AG09319 (cell line): ENCODE results near the gene DUSP28.
A peak's percentile ranks its signal among the peaks of the same experiment; 100 is the strongest.

Experiments
- DNase-seq: peaks from one replicate; pipeline ENCODE4 v3.0.0-alpha.2; 2010; ENCODE audit warnings: low read depth; ENCODE audit errors: extremely low read depth
- CTCF ChIP-seq: IDR thresholded peaks from 2 replicates; pipeline ENCODE4 v1.5.1; 2011; ENCODE audit warnings: low read depth, mild to moderate bottlenecking, inconsistent platforms, low read length, moderate library complexity

The DUSP28 gene

GRCh38 chr2:240604291-240604938 is 44.3 kb downstream of the DUSP28 start:
- peak; percentile 26 for TF ChIP-seq CTCF
- no peak for DNase-seq

- no peak for TF ChIP-seq CTCF
- DNase-seq, result no peak
Observed at GRCh38 chr2:240604939-240605716, 45.0 kb downstream of the DUSP28 start.

- no peak for DNase-seq
- TF ChIP-seq CTCF, result no peak
Observed at GRCh38 chr2:240605867-240606743, 45.9 kb downstream of the DUSP28 start.

- DNase-seq, result no peak
- TF ChIP-seq CTCF, result no peak
Observed at GRCh38 chr2:240611601-240612210, 51.5 kb downstream of the DUSP28 start.
